ENCODE measurements around the gene MPRIP. TPM values are rescaled to one million over a fixed set of nuclear protein-coding genes. Genes with fewer than 3 reads are reported as not detected.

The MPRIP gene
- total and polyA plus RNA-seq, 2 donors (not counting 1 experiment from before 2014, with no cell fraction given), result 130 to 299 TPM

GRCh38 chr17:17117923-17118322 is 75.7 kb downstream of the MPRIP start:
- Mint-ChIP-seq H3K4me1 (peaks cover 92% of the 10 kb centered on the region), H3K27ac (no peak overlapping the region), H3K27me3 (no peaks in the 10 kb centered on the region), H3K4me3 (no peak overlapping the region), H3K9me3 (ENCODE audit: insufficient read depth) (no peaks in the 10 kb centered on the region)
- Histone ChIP-seq H3K27me3 (replicated peaks in 1 of 4; ENCODE audit: control extremely low read depth in 1 of 4, control insufficient read depth in 3 of 4, insufficient read depth in 4 of 4, low read length in 3 of 4) (no peaks in the 10 kb centered on the region), H2AFZ (ENCODE audit: insufficient read depth, low read depth, low read length, poor library complexity, severe bottlenecking) (no peak overlapping the region), H3K4me1 (ENCODE audit: control insufficient read depth in 2 of 2, insufficient read depth in 2 of 2, low read length in 2 of 2) (peaks cover 50 to 73% of the 10 kb centered on the region in 2 donors), H3K9me3 (ENCODE audit: control extremely low read depth in 1 of 3, control insufficient read depth in 2 of 3, insufficient read depth in 1 of 3, low read length in 2 of 3) (no peaks in the 10 kb centered on the region), H3K27ac (ENCODE audit: low read length in 2 of 2) (no peak overlapping the region), H3K79me2 (ENCODE audit: control insufficient read depth, insufficient read depth, low read length) (peaks cover 97% of the 10 kb centered on the region), H3K4me2 (replicated peaks; ENCODE audit: low read depth, low read length, poor library complexity, severe bottlenecking) (peak overlapping the region; percentile 45), H3K4me3 (ENCODE audit: control extremely low read depth in 1 of 5, extremely low read depth in 1 of 5, insufficient read depth in 1 of 5, low read depth in 2 of 5, low read length in 4 of 5) (no peak overlapping the region), H3K9ac (ENCODE audit: low read length) (no peak overlapping the region), H4K20me1 (ENCODE audit: control insufficient read depth, insufficient read depth, low read length, poor library complexity, severe bottlenecking) (peaks cover 93% of the 10 kb centered on the region), H3K36me3 (replicated peaks in 1 of 2; ENCODE audit: control extremely low read depth in 1 of 2, control insufficient read depth in 1 of 2, extremely low read depth in 1 of 2, insufficient read depth in 2 of 2, low read length in 1 of 2) (no peaks in the 10 kb centered on the region)
- POLR2A ChIA-PET, result no interaction called here
- no peak for DNase-seq
- TF ChIP-seq EZH2 (IDR thresholded peaks at IDR 0.05; ENCODE audit: borderline replicate concordance, insufficient read depth, low read depth, low read length, poor library complexity, severe bottlenecking), result no peak
- TF ChIP-seq, protein P1, sequence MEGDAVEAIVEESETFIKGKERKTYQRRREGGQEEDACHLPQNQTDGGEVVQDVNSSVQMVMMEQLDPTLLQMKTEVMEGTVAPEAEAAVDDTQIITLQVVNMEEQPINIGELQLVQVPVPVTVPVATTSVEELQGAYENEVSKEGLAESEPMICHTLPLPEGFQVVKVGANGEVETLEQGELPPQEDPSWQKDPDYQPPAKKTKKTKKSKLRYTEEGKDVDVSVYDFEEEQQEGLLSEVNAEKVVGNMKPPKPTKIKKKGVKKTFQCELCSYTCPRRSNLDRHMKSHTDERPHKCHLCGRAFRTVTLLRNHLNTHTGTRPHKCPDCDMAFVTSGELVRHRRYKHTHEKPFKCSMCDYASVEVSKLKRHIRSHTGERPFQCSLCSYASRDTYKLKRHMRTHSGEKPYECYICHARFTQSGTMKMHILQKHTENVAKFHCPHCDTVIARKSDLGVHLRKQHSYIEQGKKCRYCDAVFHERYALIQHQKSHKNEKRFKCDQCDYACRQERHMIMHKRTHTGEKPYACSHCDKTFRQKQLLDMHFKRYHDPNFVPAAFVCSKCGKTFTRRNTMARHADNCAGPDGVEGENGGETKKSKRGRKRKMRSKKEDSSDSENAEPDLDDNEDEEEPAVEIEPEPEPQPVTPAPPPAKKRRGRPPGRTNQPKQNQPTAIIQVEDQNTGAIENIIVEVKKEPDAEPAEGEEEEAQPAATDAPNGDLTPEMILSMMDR (IDR thresholded peaks at IDR 0.05), result no peak
- CTCF ChIA-PET, result no interaction called here
- no peak for ATAC-seq (ENCODE audit: low read depth)
- WGBS (ENCODE audit: insufficient coverage), result 96% methylated on average over 3 of the region's 3 CpGs
- intact Hi-C loops (cut with micrococcal nuclease), result no loop called here

GRCh38 chr17:17118399-17118798 is 76.1 kb downstream of the MPRIP start:
- H3K4me1 Mint-ChIP-seq, result peaks cover 90% of the 10 kb centered on the region
- intact Hi-C loops (cut with micrococcal nuclease), result no loop called here

More at GRCh38 chr17:17118399-17118798, 76.1 kb downstream of the MPRIP start:
- DNase-seq, result no peak
- Mint-ChIP-seq H3K4me3 (no peak overlapping the region), H3K27ac (peak overlapping the region; percentile 61), H3K9me3 (ENCODE audit: insufficient read depth) (no peaks in the 10 kb centered on the region), H3K27me3 (no peaks in the 10 kb centered on the region)
- TF ChIP-seq, protein P1 (IDR thresholded peaks at IDR 0.05), result no peak
- no peak for TF ChIP-seq EZH2 (IDR thresholded peaks at IDR 0.05; ENCODE audit: borderline replicate concordance, insufficient read depth, low read depth, low read length, poor library complexity, severe bottlenecking)
- Histone ChIP-seq H2AFZ (ENCODE audit: insufficient read depth, low read depth, low read length, poor library complexity, severe bottlenecking) (no peak overlapping the region), H3K9me3 (ENCODE audit: control extremely low read depth in 1 of 3, control insufficient read depth in 2 of 3, insufficient read depth in 1 of 3, low read length in 2 of 3) (no peaks in the 10 kb centered on the region), H3K27me3 (replicated peaks in 1 of 4; ENCODE audit: control extremely low read depth in 1 of 4, control insufficient read depth in 3 of 4, insufficient read depth in 4 of 4, low read length in 3 of 4) (no peaks in the 10 kb centered on the region), H4K20me1 (ENCODE audit: control insufficient read depth, insufficient read depth, low read length, poor library complexity, severe bottlenecking) (peaks cover 95% of the 10 kb centered on the region), H3K36me3 (replicated peaks in 1 of 2; ENCODE audit: control extremely low read depth in 1 of 2, control insufficient read depth in 1 of 2, extremely low read depth in 1 of 2, insufficient read depth in 2 of 2, low read length in 1 of 2) (no peaks in the 10 kb centered on the region), H3K9ac (ENCODE audit: low read length) (no peak overlapping the region), H3K27ac (ENCODE audit: low read length in 2 of 2) (peak overlapping the region in 1 of 2 donors; percentile 62), H3K79me2 (ENCODE audit: control insufficient read depth, insufficient read depth, low read length) (peaks cover 96% of the 10 kb centered on the region), H3K4me2 (replicated peaks; ENCODE audit: low read depth, low read length, poor library complexity, severe bottlenecking) (peak overlapping the region; percentile 45), H3K4me3 (ENCODE audit: control extremely low read depth in 1 of 5, extremely low read depth in 1 of 5, insufficient read depth in 1 of 5, low read depth in 2 of 5, low read length in 4 of 5) (no peak overlapping the region), H3K4me1 (ENCODE audit: control insufficient read depth in 2 of 2, insufficient read depth in 2 of 2, low read length in 2 of 2) (peaks cover 48 to 72% of the 10 kb centered on the region in 2 donors)
- 88% methylated on average over 3 of the region's 4 CpGs for WGBS (ENCODE audit: insufficient coverage)
- ChIA-PET CTCF (no interaction called here), POLR2A (no interaction called here)
- no peak for ATAC-seq (ENCODE audit: low read depth)
